A549 (cell line): ENCODE data around the gene MTF2. TPM values are rescaled to one million over a fixed set of nuclear protein-coding genes. Genes with fewer than 3 reads are reported as not detected.

Experiments
- ATAC-seq, 2 experiments: fragments of 200-7000 bp in 1 of 2; fragments of >200 bp in 1 of 2; cut with Nextera tagmentation in 1 of 2; cut with Tn5 transposase in 1 of 2; 3 replicates each; pipeline versions ENCODE4 v1.8.0 to v1.9.1; 2018 to 2020; ENCODE audit warnings: mild to moderate bottlenecking in 1 of 2, moderate library complexity in 1 of 2
- CTCF ChIA-PET: fragments of 300-600 bp; sonication (Branson Sonifier 250); formaldehyde crosslinking; extraction: SDS; loops from one replicate; lab custom pipeline; 2021; ENCODE audit warnings: antibody characterized with exemption, inconsistent platforms; lab: Yijun Ruan, JAX
- POLR2A ChIA-PET: fragments of 350-600 bp; formaldehyde crosslinking; extraction: SDS; loops from one replicate; lab custom pipeline; 2021; ENCODE audit warnings: antibody characterized with exemption, inconsistent platforms; lab: Yijun Ruan, JAX
- DNase-seq, 2 experiments: peaks; one replicate each; pipeline versions ENCODE4 v3.0.0 to v3.0.0-alpha.2; 2011 to 2016; ENCODE audit warnings: low read depth in 1 of 2, low spot score in 1 of 2
- FAIRE-seq: peaks from 2 replicates; lab custom pipeline; 2011; peaks lifted over from hg19 to GRCh38; lab: Jason Lieb, UNC
- H3K27ac ChIP-seq, 2 experiments: fragments of >200 bp; sonication (Bioruptor Twin); formaldehyde crosslinking; 3 replicates each; pipeline ENCODE4 v1.5.1; 2016 to 2017
- H3K4me1 ChIP-seq: fragments of >200 bp; sonication (Bioruptor Twin); formaldehyde crosslinking; 3 replicates; pipeline ENCODE4 v1.6.1; 2016
- H3K4me2 ChIP-seq: fragments of >200 bp; sonication (Bioruptor Twin); formaldehyde crosslinking; 3 replicates; pipeline ENCODE4 v1.6.1; 2016
- H3K4me3 ChIP-seq: fragments of >200 bp; sonication (Bioruptor Twin); formaldehyde crosslinking; 3 replicates; pipeline ENCODE4 v1.5.1; 2016
- H3K9me3 ChIP-seq: fragments of >200 bp; sonication (Bioruptor Twin); formaldehyde crosslinking; 3 replicates; pipeline ENCODE4 v1.6.1; 2016
- ATOH8 ChIP-seq: fragments of 250-450 bp; sonication (Bioruptor Pico); IDR thresholded peaks from 2 replicates; pipeline ENCODE4 v1.5.0; 2020; ENCODE audit warnings: low read depth, mild to moderate bottlenecking, moderate library complexity
- CBX2 ChIP-seq: fragments of 200-600 bp; sonication (generic); IDR thresholded peaks from 2 replicates; pipeline ENCODE4 v1.6.1; 2016; ENCODE audit warnings: low read depth, mild to moderate bottlenecking, borderline replicate concordance
- CEBPB ChIP-seq, 2 experiments: fragments of >200 bp in 1 of 2; sonication (Bioruptor Twin) in 1 of 2; formaldehyde crosslinking in 1 of 2; IDR thresholded peaks; 2 replicates each; pipeline ENCODE4 v1.6.1; 2012 to 2016
- E2F6 ChIP-seq: IDR thresholded peaks from 2 replicates; pipeline ENCODE4 v1.6.1; 2012; ENCODE audit warnings: low read depth, borderline replicate concordance
- EP300 ChIP-seq, 2 experiments: fragments of >200 bp; sonication (Bioruptor Twin); formaldehyde crosslinking; IDR thresholded peaks; 2 replicates in 1 of 2; 3 replicates in 1 of 2; pipeline ENCODE4 v1.6.1; 2016 to 2017
- FOSB ChIP-seq: fragments of 250-450 bp; sonication (Bioruptor Pico); IDR thresholded peaks from 2 replicates; pipeline ENCODE4 v1.5.0; 2020; ENCODE audit warnings: mild to moderate bottlenecking, moderate library complexity
- GATA3 ChIP-seq: IDR thresholded peaks from 2 replicates; pipeline ENCODE4 v1.6.1; 2012; ENCODE audit warnings: borderline replicate concordance
- HOXA7 ChIP-seq: fragments of 250-450 bp; sonication (Bioruptor Pico); IDR thresholded peaks from 2 replicates; pipeline ENCODE4 v1.5.0; 2020; ENCODE audit warnings: mild to moderate bottlenecking, moderate library complexity
- KDM1A ChIP-seq: fragments of 200-600 bp; sonication (generic); IDR thresholded peaks from 2 replicates; pipeline ENCODE4 v1.6.1; 2016; ENCODE audit warnings: low read depth, mild to moderate bottlenecking
- KDM5A ChIP-seq: fragments of 200-600 bp; sonication (generic); IDR thresholded peaks from 2 replicates; pipeline ENCODE4 v1.6.1; 2016; ENCODE audit warnings: antibody characterized with exemption, mild to moderate bottlenecking
- MAFK ChIP-seq: fragments of 450-650 bp; IDR thresholded peaks from 2 replicates; pipeline ENCODE4 v1.6.1; 2014; ENCODE audit not compliant: partially characterized antibody
- MYC ChIP-seq: IDR thresholded peaks from 2 replicates; pipeline ENCODE4 v1.6.1; 2012; ENCODE audit warnings: mild to moderate bottlenecking, inconsistent platforms, low read length, improper control_type of control experiment, borderline replicate concordance
- NPAS2 ChIP-seq: fragments of 250-450 bp; sonication (Bioruptor Pico); IDR thresholded peaks from 2 replicates; pipeline ENCODE4 v1.8.0; 2022; ENCODE audit warnings: mild to moderate bottlenecking, moderate library complexity, borderline replicate concordance
- POLR2AphosphoS2 ChIP-seq: conservative IDR thresholded peaks from 2 replicates; pipeline ENCODE4 v1.6.1; 2012; ENCODE audit warnings: low read length, improper control_type of control experiment, inconsistent platforms
- SREBF2 ChIP-seq: fragments of 450-650 bp; IDR thresholded peaks from 2 replicates; pipeline ENCODE4 v1.6.1; 2014; ENCODE audit warnings: mild to moderate bottlenecking, moderate library complexity
- TP53 ChIP-seq: fragments of 250-450 bp; sonication (Bioruptor Pico); IDR thresholded peaks from 2 replicates; pipeline ENCODE4 v1.5.0; 2021; ENCODE audit warnings: mild to moderate bottlenecking, moderate library complexity
- ZNF302 ChIP-seq: fragments of 250-450 bp; sonication (Bioruptor Pico); IDR thresholded peaks from 2 replicates; pipeline ENCODE4 v1.9.0; 2021; ENCODE audit warnings: inconsistent platforms, mild to moderate bottlenecking, moderate library complexity
- WGBS: methylation state at CpG from one replicate; pipeline ENCODE4 v1.1.6; 2017; ENCODE audit errors: missing lambda C conversion rate; 5-methylcytosine and 5-hydroxymethylcytosine counted together
- polyA plus RNA-seq, 4 experiments: library from polyadenylated mRNA; depleted of rRNA in 3 of 4; stranded (reverse); fragments of >200 nt; fragmentation: RNase III in 1 of 4; extraction: RNeasy Plus Mini Kit Qiagen cat#74134 plus additional on column Dnase treatment in 1 of 4; gene quantifications; 2 replicates in 3 of 4; 3 replicates in 1 of 4; pipeline ENCODE4 v1.2.3, GENCODE V29; 2011 to 2017
- TF ChIP-seq, protein P1 (sequence below): fragments of >200 bp; sonication (Bioruptor Twin); formaldehyde crosslinking; IDR thresholded peaks from 2 replicates; pipeline ENCODE4 v1.6.1; 2016
- TF ChIP-seq, protein P2 (sequence below): fragments of 150-350 bp; IDR thresholded peaks from 2 replicates; pipeline ENCODE4 v1.6.1; 2014; ENCODE audit warnings: low read depth, mild to moderate bottlenecking, low read length

Gene MTF2
- polyA plus RNA-seq, 2 of the 4 experiments (the other 2 are of a cell fraction), result 14.3 to 31.2 TPM

DNA sequence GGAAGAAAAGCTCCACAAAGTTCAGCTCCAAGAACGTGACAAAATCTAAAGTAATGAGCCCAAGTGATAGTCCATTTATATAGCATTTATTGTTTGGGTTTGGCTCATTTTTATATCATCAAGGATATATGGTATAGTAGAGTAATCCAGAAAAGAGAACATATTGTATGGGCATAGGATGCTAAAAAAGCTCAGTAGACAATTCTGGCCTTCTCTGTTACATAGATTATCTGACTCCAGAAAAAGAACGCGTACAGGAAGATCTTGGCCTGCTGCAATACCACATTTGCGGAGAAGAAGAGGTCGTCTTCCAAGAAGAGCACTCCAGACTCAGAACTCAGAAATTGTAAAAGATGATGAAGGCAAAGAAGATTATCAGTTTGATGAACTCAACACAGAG lies 57.4 kb downstream of the MTF2 start:
- TF ChIP-seq GATA3 (no peak), MAFK (peak; percentile 32), ATOH8 (CRISPR knock-in tag) (no peak)
- ChIA-PET CTCF (no interaction called here), POLR2A (no interaction called here)
- Histone ChIP-seq H3K9me3 (no peaks in the 10 kb centered on the region), H3K4me3 (no peak overlapping the region), H3K27ac (no peak overlapping the region), H3K4me1 (peaks cover 7% of the 10 kb centered on the region; the same call in 1 of the 3 replicates), H3K4me2 (no peak overlapping the region)
- DNase-seq (no peak), ATAC-seq (no peak), FAIRE-seq (no peak)
- 93% methylated on average over 5 of the region's 5 CpGs for WGBS

DNA sequence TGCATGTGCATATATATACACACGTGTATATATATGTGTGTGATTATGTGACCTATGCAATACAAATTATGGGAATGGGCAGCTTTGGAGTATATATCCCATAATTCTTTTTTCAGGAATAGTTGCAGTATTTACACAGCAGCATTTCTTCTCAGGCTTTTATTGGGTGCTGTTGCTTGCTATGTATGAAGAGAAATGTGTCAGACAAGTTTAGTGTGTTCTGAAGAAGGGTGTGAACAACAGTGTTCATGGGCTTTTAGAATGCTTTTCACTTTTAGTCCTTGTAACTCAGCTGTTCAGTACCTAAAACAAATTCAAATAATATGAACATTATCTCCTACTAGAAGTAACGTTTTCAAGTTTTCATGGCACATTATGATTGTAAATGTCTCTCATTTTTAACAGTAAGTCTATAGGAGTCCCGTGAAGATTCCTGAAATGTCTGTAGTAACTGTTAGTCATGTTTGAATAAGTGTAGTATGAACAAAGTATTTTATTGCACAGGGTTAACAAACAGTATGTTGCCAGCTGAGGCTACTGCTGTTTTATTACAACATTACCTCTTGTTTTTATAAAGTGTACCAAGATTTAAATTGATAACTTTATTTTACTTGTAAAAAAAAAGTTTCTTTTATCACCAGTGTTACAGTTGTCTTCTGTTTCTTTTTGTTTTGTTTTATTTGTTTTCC lies 58.7 kb downstream of the MTF2 start:
- 47% methylated on average over 3 of the region's 3 CpGs for WGBS
- CTCF ChIA-PET, result interaction anchor here (1.0 kb wide), 1 partner anchor 21 kb away, joined by 3 read pairs; no protein-coding TSS in a partner anchor
- no peak for TF ChIP-seq KDM1A
- TF ChIP-seq CBX2, result no peak
- no peak for TF ChIP-seq ZNF302 (CRISPR knock-in tag)
- TF ChIP-seq E2F6, result no peak
- TF ChIP-seq, protein P1, sequence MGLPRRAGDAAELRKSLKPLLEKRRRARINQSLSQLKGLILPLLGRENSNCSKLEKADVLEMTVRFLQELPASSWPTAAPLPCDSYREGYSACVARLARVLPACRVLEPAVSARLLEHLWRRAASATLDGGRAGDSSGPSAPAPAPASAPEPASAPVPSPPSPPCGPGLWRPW, result no peak
- TF ChIP-seq ATOH8 (CRISPR knock-in tag), result no peak
- no peak for TF ChIP-seq EP300 (IDR thresholded peaks at IDR 0.05)
- no peak for TF ChIP-seq CEBPB (IDR thresholded peaks at IDR 0.05)
- no peak for TF ChIP-seq KDM5A
- no peak overlapping the region for H3K4me3 ChIP-seq
- H3K27ac ChIP-seq, result no peak overlapping the region
- FAIRE-seq (no peak), DNase-seq (no peak), ATAC-seq (no peak)
- no peak overlapping the region for H3K4me2 ChIP-seq
- H3K9me3 ChIP-seq, result no peaks in the 10 kb centered on the region
- POLR2A ChIA-PET, result no interaction called here
- peaks cover 7% of the 10 kb centered on the region; the same call in 1 of the 3 replicates for H3K4me1 ChIP-seq

DNA sequence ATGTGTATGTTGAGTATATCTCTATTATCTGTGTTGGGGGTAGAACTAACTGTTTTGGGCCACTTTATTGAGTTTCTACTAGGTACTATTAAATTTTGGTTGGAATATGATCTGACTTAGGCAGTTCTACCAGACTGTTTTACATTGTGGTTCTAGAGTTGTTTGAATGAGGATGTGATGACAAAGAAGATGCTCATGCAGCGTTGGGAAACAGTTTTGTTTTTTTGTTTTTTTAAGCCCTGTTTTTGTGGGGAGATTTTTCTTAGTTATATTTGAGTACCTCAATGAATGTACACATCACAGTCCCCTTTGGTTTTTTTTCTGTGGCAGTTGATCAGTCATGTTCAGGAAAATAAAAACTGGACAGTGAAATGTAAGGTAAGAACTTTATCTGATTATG lies 61.0 kb downstream of the MTF2 start:
- no peak for ATAC-seq
- no peak for DNase-seq
- Histone ChIP-seq H3K4me2 (no peak overlapping the region), H3K27ac (no peak overlapping the region), H3K9me3 (no peaks in the 10 kb centered on the region), H3K4me3 (no peak overlapping the region), H3K4me1 (peaks cover 7% of the 10 kb centered on the region; the same call in 1 of the 3 replicates)
- CTCF ChIA-PET, result interaction anchor here (1.2 to 1.5 kb wide), 2 partner anchors 13 to 60 kb away, joined by 3 read pairs; no protein-coding TSS in a partner anchor
- 69% methylated on average over 1 of the region's 1 CpG for WGBS
- POLR2A ChIA-PET, result no interaction called here
- FAIRE-seq, result no peak
- TF ChIP-seq FOSB (CRISPR knock-in tag), result no peak

DNA sequence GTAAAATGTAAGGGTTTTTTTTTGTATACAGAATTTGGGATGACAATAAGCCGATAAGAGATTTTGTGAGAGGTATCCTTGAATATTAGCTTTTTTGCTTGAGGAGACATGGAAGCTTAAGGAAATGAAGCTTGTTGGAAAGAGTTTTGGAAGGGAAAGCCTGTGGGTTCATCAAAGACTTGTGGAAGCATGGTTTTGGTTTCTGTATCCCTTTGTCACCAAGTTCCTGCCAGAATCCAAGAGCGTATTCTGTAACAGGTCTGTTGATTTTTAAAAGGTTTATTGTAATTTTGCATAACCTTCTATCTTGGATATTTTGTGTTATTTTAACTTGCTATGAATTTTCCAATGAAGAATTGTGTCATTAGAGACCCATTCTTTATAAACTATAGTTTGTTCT lies 63.1 kb downstream of the MTF2 start:
- Histone ChIP-seq H3K4me2 (no peak overlapping the region), H3K4me1 (peaks cover 7% of the 10 kb centered on the region; the same call in 1 of the 3 replicates), H3K9me3 (no peaks in the 10 kb centered on the region), H3K4me3 (no peak overlapping the region), H3K27ac (no peak overlapping the region)
- CTCF ChIA-PET, result no interaction called here
- WGBS, result 91% methylated on average over 2 of the region's 2 CpGs
- DNase-seq (no peak), ATAC-seq (no peak), FAIRE-seq (no peak)
- POLR2A ChIA-PET, result no interaction called here
- TF ChIP-seq POLR2AphosphoS2 (no peak), NPAS2 (CRISPR knock-in tag) (no peak), TP53 (CRISPR knock-in tag) (no peak), FOSB (CRISPR knock-in tag) (no peak), MYC (no peak), HOXA7 (CRISPR knock-in tag) (no peak), SREBF2 (no peak), CEBPB (IDR thresholded peaks at IDR 0.05) (no peak)
- TF ChIP-seq, protein P2, sequence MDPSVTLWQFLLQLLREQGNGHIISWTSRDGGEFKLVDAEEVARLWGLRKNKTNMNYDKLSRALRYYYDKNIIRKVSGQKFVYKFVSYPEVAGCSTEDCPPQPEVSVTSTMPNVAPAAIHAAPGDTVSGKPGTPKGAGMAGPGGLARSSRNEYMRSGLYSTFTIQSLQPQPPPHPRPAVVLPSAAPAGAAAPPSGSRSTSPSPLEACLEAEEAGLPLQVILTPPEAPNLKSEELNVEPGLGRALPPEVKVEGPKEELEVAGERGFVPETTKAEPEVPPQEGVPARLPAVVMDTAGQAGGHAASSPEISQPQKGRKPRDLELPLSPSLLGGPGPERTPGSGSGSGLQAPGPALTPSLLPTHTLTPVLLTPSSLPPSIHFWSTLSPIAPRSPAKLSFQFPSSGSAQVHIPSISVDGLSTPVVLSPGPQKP, result no peak
